ENCODE results near the gene HP1BP3.

The HP1BP3 gene

GRCh38 chr1:20712215-20712577, 74.9 kb downstream of the HP1BP3 start:
- no peak overlapping the region for H3K27ac ChIP-seq
- no peak for TF ChIP-seq CTCF (conservative IDR thresholded peaks at IDR 0.05)

GRCh38 chr1:20711285-20712214, 75.6 kb downstream of the HP1BP3 start:
- TF ChIP-seq CTCF (conservative IDR thresholded peaks at IDR 0.05), result no peak
- H3K27ac ChIP-seq, result no peak overlapping the region

- H3K27ac ChIP-seq, result no peak overlapping the region
- no peak for TF ChIP-seq CTCF (conservative IDR thresholded peaks at IDR 0.05)
Measured at GRCh38 chr1:20710469-20711284, 76.4 kb downstream of the HP1BP3 start.

- TF ChIP-seq CTCF (conservative IDR thresholded peaks at IDR 0.05), result no peak
- H3K27ac ChIP-seq, result no peak overlapping the region
Measured at GRCh38 chr1:20709868-20710267, 77.2 kb downstream of the HP1BP3 start.

- H3K27ac ChIP-seq, result no peak overlapping the region
- TF ChIP-seq CTCF (conservative IDR thresholded peaks at IDR 0.05), result no peak
Measured at GRCh38 chr1:20708891-20709290, 78.2 kb downstream of the HP1BP3 start.

- no peak for TF ChIP-seq CTCF (conservative IDR thresholded peaks at IDR 0.05)
- no peak overlapping the region for H3K27ac ChIP-seq
Measured at GRCh38 chr1:20708057-20708456, 79.0 kb downstream of the HP1BP3 start.

GRCh38 chr1:20706841-20707240, 80.3 kb downstream of the HP1BP3 start:
- H3K27ac ChIP-seq, result no peak overlapping the region
- TF ChIP-seq CTCF (conservative IDR thresholded peaks at IDR 0.05), result no peak

Measured in VCaP (cell line).